HEK293 (cell line): ENCODE results near the gene TBC1D19.

Experiments used
- CTCF ChIA-PET: fragments of 350-600 bp; formaldehyde crosslinking; extraction: SDS; loops from one replicate; lab custom pipeline; 2021; ENCODE audit warnings: antibody characterized with exemption; lab: Yijun Ruan, JAX
- POLR2A ChIA-PET: fragments of 300-600 bp; formaldehyde crosslinking; extraction: SDS; loops from one replicate; lab custom pipeline; 2020; ENCODE audit warnings: antibody characterized with exemption, inconsistent platforms; lab: Yijun Ruan, JAX
- H3K27ac ChIP-seq: fragments of 200-500 bp; sonication (Bioruptor generic); 2 replicates; pipeline ENCODE4 v1.5.1; 2014; ENCODE audit warnings: low read depth, low read length, control low read depth, inconsistent platforms; ENCODE audit errors: extremely low read depth
- H3K36me3 ChIP-seq, 2 experiments: fragments of 200-500 bp in 1 of 2; sonication (Bioruptor generic) in 1 of 2; 1 replicate in 1 of 2; 2 replicates in 1 of 2; pipeline ENCODE4 v1.5.1; 2014 to 2017; ENCODE audit warnings: inconsistent platforms in 2 of 2, low read length in 2 of 2; ENCODE audit not compliant: control insufficient read depth in 2 of 2, insufficient read depth in 1 of 2
- H3K4me1 ChIP-seq: fragments of 200-500 bp; sonication (Bioruptor generic); 2 replicates; pipeline ENCODE4 v1.5.1; 2014; ENCODE audit warnings: mild to moderate bottlenecking, low read length, inconsistent platforms; ENCODE audit not compliant: control insufficient read depth, insufficient read depth
- H3K4me3 ChIP-seq: 2 replicates; pipeline ENCODE4 v1.5.1; 2011; ENCODE audit warnings: low read depth, mild to moderate bottlenecking, control low read depth, low read length, moderate library complexity
- H3K9me3 ChIP-seq: fragments of 200-500 bp; sonication (Bioruptor generic); 2 replicates; pipeline ENCODE4 v1.5.1; 2014; ENCODE audit warnings: low read depth, low read length, inconsistent platforms; ENCODE audit not compliant: control insufficient read depth, insufficient read depth
- CTCF ChIP-seq: fragments of 450-650 bp; formaldehyde crosslinking; IDR thresholded peaks from 2 replicates; pipeline ENCODE4 v1.5.1; 2016; ENCODE audit warnings: missing biosample characterization, missing genetic modification characterization
- GFI1B ChIP-seq: fragments of 450-650 bp; formaldehyde crosslinking; IDR thresholded peaks from 2 replicates; pipeline ENCODE4 v1.5.1; 2016; ENCODE audit warnings: missing biosample characterization, missing genetic modification characterization
- HIC1 ChIP-seq: fragments of 450-650 bp; formaldehyde crosslinking; IDR thresholded peaks from 2 replicates; pipeline ENCODE4 v1.5.1; 2016; ENCODE audit warnings: missing biosample characterization, missing genetic modification characterization
- KLF17 ChIP-seq: fragments of 450-650 bp; formaldehyde crosslinking; IDR thresholded peaks from 2 replicates; pipeline ENCODE4 v1.5.1; 2016; ENCODE audit warnings: missing biosample characterization, missing genetic modification characterization
- SETDB1 ChIP-seq: IDR thresholded peaks from one replicate; pipeline ENCODE4 v1.6.1; 2017; ENCODE audit warnings: mild to moderate bottlenecking, low read length, moderate library complexity, mixed read lengths; ENCODE audit not compliant: insufficient read length
- ZBTB49 ChIP-seq: fragments of 450-650 bp; formaldehyde crosslinking; IDR thresholded peaks from 2 replicates; pipeline ENCODE4 v1.5.1; 2016; ENCODE audit warnings: missing biosample characterization, missing genetic modification characterization, low read depth
- ZEB2 ChIP-seq: fragments of 450-650 bp; formaldehyde crosslinking; IDR thresholded peaks from 2 replicates; pipeline ENCODE4 v1.5.1; 2016; ENCODE audit warnings: missing biosample characterization, missing genetic modification characterization
- ZNF169 ChIP-seq: fragments of 450-650 bp; formaldehyde crosslinking; IDR thresholded peaks from 2 replicates; pipeline ENCODE4 v1.5.1; 2016; ENCODE audit warnings: missing biosample characterization, missing genetic modification characterization
- ZNF292 ChIP-seq: fragments of 450-650 bp; formaldehyde crosslinking; IDR thresholded peaks from 2 replicates; pipeline ENCODE4 v1.5.1; 2016; ENCODE audit warnings: low read depth, missing biosample characterization, missing genetic modification characterization, borderline replicate concordance
- ZNF354C ChIP-seq: fragments of 450-650 bp; formaldehyde crosslinking; IDR thresholded peaks from 2 replicates; pipeline ENCODE4 v1.5.1; 2016; ENCODE audit warnings: missing biosample characterization, missing genetic modification characterization, low read depth, borderline replicate concordance
- ZNF391 ChIP-seq: fragments of 450-650 bp; formaldehyde crosslinking; IDR thresholded peaks from 2 replicates; pipeline ENCODE4 v1.5.1; 2016; ENCODE audit warnings: low read depth, missing biosample characterization, missing genetic modification characterization, borderline replicate concordance
- ZNF416 ChIP-seq: fragments of 450-650 bp; formaldehyde crosslinking; IDR thresholded peaks from 2 replicates; pipeline ENCODE4 v1.5.1; 2016; ENCODE audit warnings: missing biosample characterization, missing genetic modification characterization
- ZNF555 ChIP-seq: fragments of 450-650 bp; formaldehyde crosslinking; conservative IDR thresholded peaks from 2 replicates; pipeline ENCODE4 v1.5.1; 2017; ENCODE audit warnings: missing biosample characterization, mild to moderate bottlenecking, missing genetic modification characterization, inconsistent platforms
- ZNF571 ChIP-seq: fragments of 450-650 bp; formaldehyde crosslinking; IDR thresholded peaks from 2 replicates; pipeline ENCODE4 v1.5.0; 2017; ENCODE audit warnings: missing biosample characterization, missing genetic modification characterization
- ZNF654 ChIP-seq: fragments of 450-650 bp; formaldehyde crosslinking; IDR thresholded peaks from 2 replicates; pipeline ENCODE4 v1.5.1; 2016; ENCODE audit warnings: low read depth, missing biosample characterization, missing genetic modification characterization
- ZNF707 ChIP-seq: fragments of 450-650 bp; formaldehyde crosslinking; IDR thresholded peaks from 2 replicates; pipeline ENCODE4 v1.5.1; 2016; ENCODE audit warnings: missing biosample characterization, missing genetic modification characterization
- ZNF792 ChIP-seq: fragments of 450-650 bp; formaldehyde crosslinking; IDR thresholded peaks from 2 replicates; pipeline ENCODE4 v1.5.1; 2016; ENCODE audit warnings: missing biosample characterization, missing genetic modification characterization
- ZSCAN16 ChIP-seq: fragments of 450-650 bp; formaldehyde crosslinking; IDR thresholded peaks from 2 replicates; pipeline ENCODE4 v1.5.1; 2016; ENCODE audit warnings: missing biosample characterization, missing genetic modification characterization
- ZSCAN4 ChIP-seq: fragments of 450-650 bp; formaldehyde crosslinking; IDR thresholded peaks from 2 replicates; pipeline ENCODE4 v1.5.1; 2017; ENCODE audit warnings: missing biosample characterization, missing genetic modification characterization

The TBC1D19 gene

GRCh38 chr4:26715636-26716242 is 131.9 kb downstream of the TBC1D19 start (continued):
- TF ChIP-seq GFI1B (tag by site-specific recombination): no peak

- no peak overlapping the region for H3K27ac ChIP-seq
- no peak for TF ChIP-seq ZNF707 (tag by site-specific recombination)
- TF ChIP-seq ZSCAN4: no peak
- TF ChIP-seq ZNF169 (tag by site-specific recombination): no peak
- no peak for TF ChIP-seq ZNF292 (tag by site-specific recombination)
- TF ChIP-seq SETDB1: no peak
- no peak for TF ChIP-seq ZNF555 (tag by site-specific recombination)
- TF ChIP-seq ZSCAN16 (tag by site-specific recombination): no peak
- no peak for TF ChIP-seq ZNF391 (tag by site-specific recombination)
- no peak for TF ChIP-seq HIC1 (tag by site-specific recombination)
- TF ChIP-seq ZNF792 (tag by site-specific recombination): no peak
- POLR2A ChIA-PET: no interaction called here
Measured at GRCh38 chr4:26717332-26717731, 133.4 kb downstream of the TBC1D19 start.

GRCh38 chr4:26719954-26720552 is 136.2 kb downstream of the TBC1D19 start:
- Histone ChIP-seq H3K27ac (no peak overlapping the region), H3K4me1 (no peaks in the 10 kb centered on the region), H3K9me3 (no peaks in the 10 kb centered on the region), H3K4me3 (no peak overlapping the region), H3K36me3 (no peaks in the 10 kb centered on the region)
- POLR2A ChIA-PET: no interaction called here
- TF ChIP-seq ZEB2 (tag by site-specific recombination) (no peak), ZNF571 (tag by site-specific recombination) (no peak), ZBTB49 (tag by site-specific recombination) (no peak), ZNF354C (tag by site-specific recombination) (no peak), KLF17 (tag by site-specific recombination) (no peak), ZNF416 (tag by site-specific recombination) (no peak), ZNF654 (tag by site-specific recombination) (peak; percentile 62), CTCF (tag by site-specific recombination) (peak; percentile 27; the same call in 1 of the 2 replicates)
- CTCF ChIA-PET: interaction anchor here (0.5 to 1.1 kb wide), 8 partner anchors 15 to 691 kb away, joined by 3 to 6 read pairs (median 3); no protein-coding TSS in a partner anchor

More at GRCh38 chr4:26717332-26717731, 133.4 kb downstream of the TBC1D19 start:
- Histone ChIP-seq H3K36me3 (no peaks in the 10 kb centered on the region), H3K4me1 (no peaks in the 10 kb centered on the region), H3K9me3 (no peaks in the 10 kb centered on the region), H3K4me3 (no peak overlapping the region)
- CTCF ChIA-PET: no interaction called here
